Esophagus (tissue), 2 donors: Measurements from ENCODE around the gene RBBP8NL. TPM values are rescaled to one million over a fixed set of nuclear protein-coding genes. Genes with fewer than 3 reads are reported as not detected.
A peak's percentile ranks its signal among the peaks of the same experiment; 100 is the strongest.

Experiments used
- H3K27ac ChIP-seq, 2 donors: one replicate each; pipeline ENCODE4 v1.5.1; 2013; ENCODE audit warnings: low read depth in 2 of 2, mild to moderate bottlenecking in 2 of 2, inconsistent platforms in 1 of 2, low read length in 1 of 2, moderate library complexity in 1 of 2
- H3K27me3 ChIP-seq, 2 donors: one replicate each; pipeline ENCODE4 v1.6.1; 2013; ENCODE audit warnings: low read length in 2 of 2, control low read depth in 1 of 2, mild to moderate bottlenecking in 1 of 2; ENCODE audit not compliant: insufficient read depth in 2 of 2, control insufficient read depth in 1 of 2
- H3K36me3 ChIP-seq, 2 donors: one replicate each; pipeline ENCODE4 v1.6.1; 2013; ENCODE audit warnings: low read length in 1 of 2; ENCODE audit not compliant: control insufficient read depth in 2 of 2, insufficient read depth in 2 of 2
- H3K4me1 ChIP-seq, 2 donors: one replicate each; pipeline ENCODE4 v1.6.1; 2013; ENCODE audit warnings: low read length in 1 of 2; ENCODE audit not compliant: control insufficient read depth in 2 of 2, insufficient read depth in 2 of 2
- H3K4me3 ChIP-seq, 2 donors: one replicate each; pipeline ENCODE4 v1.5.1; 2013; ENCODE audit warnings: low read length in 2 of 2, mild to moderate bottlenecking in 2 of 2, low read depth in 1 of 2, moderate library complexity in 1 of 2
- H3K9me3 ChIP-seq, 2 donors: one replicate each; pipeline ENCODE4 v1.6.1; 2013; ENCODE audit warnings: mild to moderate bottlenecking in 2 of 2, low read depth in 1 of 2, low read length in 1 of 2, moderate library complexity in 1 of 2; ENCODE audit not compliant: control insufficient read depth in 2 of 2, insufficient read depth in 1 of 2
- WGBS, 2 donors: extraction: QIAGEN DNeasy Blood & Tissue Kit; methylation state at CpG; one replicate each; pipeline ENCODE4 v1.1.7; 2013; 5-methylcytosine and 5-hydroxymethylcytosine counted together
- polyA plus RNA-seq, 2 donors: library from polyadenylated mRNA; stranded (reverse); fragments of 200-250 nt; gene quantifications; one replicate each; pipeline ENCODE4 v1.2.3, GENCODE V29; 2013
- donor health status: healthy with polysubstance abuse.
- donor health status: Bipolar disorder and iron deficiency.

The RBBP8NL gene
- polyA plus RNA-seq, 2 donors = 4.0 to 16.8 TPM

- H3K4me1 ChIP-seq = peaks cover 8 to 22% of the 10 kb centered on the region in 2 donors
- H3K4me3 ChIP-seq = no peak overlapping the region
- no peaks in the 10 kb centered on the region for H3K9me3 ChIP-seq
- H3K36me3 ChIP-seq = no peaks in the 10 kb centered on the region
- 81 to 83% methylated on average over 17 to 19 of the region's 19 CpGs for WGBS, 2 donors
- no peaks in the 10 kb centered on the region for H3K27me3 ChIP-seq
- H3K27ac ChIP-seq = no peak overlapping the region
These were observed 16.4 kb downstream of the RBBP8NL start for GRCh38 chr20:62410746-62411478.

GRCh38 chr20:62409931-62410745 is 17.2 kb downstream of the RBBP8NL start:
- Histone ChIP-seq H3K36me3 (no peaks in the 10 kb centered on the region), H3K9me3 (no peaks in the 10 kb centered on the region), H3K4me3 (no peak overlapping the region), H3K27me3 (no peaks in the 10 kb centered on the region), H3K27ac (peak overlapping the region in 1 of 2 donors; percentile 5), H3K4me1 (peaks cover 10 to 29% of the 10 kb centered on the region in 2 donors)
- WGBS, 2 donors = 9 to 10% methylated on average over 30 of the region's 30 CpGs

GRCh38 chr20:62409086-62409853 is 18.1 kb downstream of the RBBP8NL start:
- H3K4me3 ChIP-seq = no peak overlapping the region
- H3K4me1 ChIP-seq = peaks cover 10 to 31% of the 10 kb centered on the region in 2 donors
- H3K36me3 ChIP-seq = no peaks in the 10 kb centered on the region
- no peaks in the 10 kb centered on the region for H3K27me3 ChIP-seq
- H3K27ac ChIP-seq = no peak overlapping the region
- WGBS, 2 donors = 72 to 76% methylated on average over 12 of the region's 12 CpGs
- no peaks in the 10 kb centered on the region for H3K9me3 ChIP-seq

GRCh38 chr20:62408640-62409039 is 18.7 kb downstream of the RBBP8NL start:
- Histone ChIP-seq H3K9me3 (no peaks in the 10 kb centered on the region), H3K27me3 (no peaks in the 10 kb centered on the region), H3K36me3 (no peaks in the 10 kb centered on the region), H3K4me1 (peaks cover 10 to 31% of the 10 kb centered on the region in 2 donors), H3K4me3 (no peak overlapping the region), H3K27ac (no peak overlapping the region)
- WGBS, 2 donors = 84 to 89% methylated on average over 12 of the region's 12 CpGs

GRCh38 chr20:62408055-62408454 is 19.3 kb downstream of the RBBP8NL start:
- no peaks in the 10 kb centered on the region for H3K36me3 ChIP-seq
- peaks cover 10 to 31% of the 10 kb centered on the region in 2 donors for H3K4me1 ChIP-seq
- H3K27me3 ChIP-seq = no peaks in the 10 kb centered on the region
- no peaks in the 10 kb centered on the region for H3K9me3 ChIP-seq
- no peak overlapping the region for H3K4me3 ChIP-seq
- 94% methylated on average over 14 to 15 of the region's 15 CpGs for WGBS, 2 donors
- no peak overlapping the region for H3K27ac ChIP-seq

- Histone ChIP-seq H3K9me3 (no peaks in the 10 kb centered on the region), H3K36me3 (peaks cover 0 to 2% of the 10 kb centered on the region in 2 donors), H3K4me1 (peaks cover 10 to 31% of the 10 kb centered on the region in 2 donors), H3K4me3 (peak within 1 kb of the TSS; percentile 50 to 83), H3K27me3 (no peaks in the 10 kb centered on the region), H3K27ac (peak within 1 kb of the TSS in 1 of 2 donors; percentile 60)
- WGBS, 2 donors = 5% methylated on average over 41 to 73 of the region's 73 CpGs
These were observed 19.9 kb downstream of the RBBP8NL start, which contains the start of gene CABLES2 for GRCh38 chr20:62407221-62407992. TSS of gene CABLES2 (minus strand) at chr20:62407285. CDS start at chr20:62407276, 9 bp downstream.

- Histone ChIP-seq H3K9me3 (no peaks in the 10 kb centered on the region), H3K4me3 (peak overlapping the region; percentile 50 to 83), H3K36me3 (peaks cover 0 to 5% of the 10 kb centered on the region in 2 donors), H3K27ac (peak overlapping the region in 1 of 2 donors; percentile 47), H3K27me3 (no peaks in the 10 kb centered on the region), H3K4me1 (peaks cover 10 to 31% of the 10 kb centered on the region in 2 donors)
- 0 to 1% methylated on average over 16 to 42 of the region's 42 CpGs for WGBS, 2 donors
These were observed 20.6 kb downstream of the RBBP8NL start for GRCh38 chr20:62406635-62407176.

- no peaks in the 10 kb centered on the region for H3K27me3 ChIP-seq
- peaks cover 0 to 7% of the 10 kb centered on the region in 2 donors for H3K36me3 ChIP-seq
- peaks cover 10 to 31% of the 10 kb centered on the region in 2 donors for H3K4me1 ChIP-seq
- WGBS, 2 donors = 50 to 56% methylated on average over 10 of the region's 10 CpGs
- H3K4me3 ChIP-seq = peak overlapping the region in 1 of 2 donors; percentile 83
- H3K27ac ChIP-seq = no peak overlapping the region
- H3K9me3 ChIP-seq = no peaks in the 10 kb centered on the region
These were observed 21.3 kb downstream of the RBBP8NL start for GRCh38 chr20:62405981-62406513.
